WI38 (cell line): Measurements from ENCODE around the gene CD59.
"Not testable (repeated sequence)": the region's sequence is repeated elsewhere in the genome, so short reads cannot be mapped to it uniquely, and the experiment has no call there.

ENCODE experiments used
- H3K4me3 ChIP-seq: 2 replicates; pipeline ENCODE4 v1.5.1; 2011; ENCODE audit warnings: low read depth, mild to moderate bottlenecking, control low read depth, low read length
- TF ChIP-seq, protein P1 (sequence below): IDR thresholded peaks from 2 replicates; pipeline ENCODE4 v1.5.1; 2012; ENCODE audit warnings: low read depth, mild to moderate bottlenecking, control low read depth, low read length

The CD59 gene

GRCh38 chr11:33713151-33713855 lies 22.9 kb downstream of the CD59 start:
- TF ChIP-seq, protein P1, sequence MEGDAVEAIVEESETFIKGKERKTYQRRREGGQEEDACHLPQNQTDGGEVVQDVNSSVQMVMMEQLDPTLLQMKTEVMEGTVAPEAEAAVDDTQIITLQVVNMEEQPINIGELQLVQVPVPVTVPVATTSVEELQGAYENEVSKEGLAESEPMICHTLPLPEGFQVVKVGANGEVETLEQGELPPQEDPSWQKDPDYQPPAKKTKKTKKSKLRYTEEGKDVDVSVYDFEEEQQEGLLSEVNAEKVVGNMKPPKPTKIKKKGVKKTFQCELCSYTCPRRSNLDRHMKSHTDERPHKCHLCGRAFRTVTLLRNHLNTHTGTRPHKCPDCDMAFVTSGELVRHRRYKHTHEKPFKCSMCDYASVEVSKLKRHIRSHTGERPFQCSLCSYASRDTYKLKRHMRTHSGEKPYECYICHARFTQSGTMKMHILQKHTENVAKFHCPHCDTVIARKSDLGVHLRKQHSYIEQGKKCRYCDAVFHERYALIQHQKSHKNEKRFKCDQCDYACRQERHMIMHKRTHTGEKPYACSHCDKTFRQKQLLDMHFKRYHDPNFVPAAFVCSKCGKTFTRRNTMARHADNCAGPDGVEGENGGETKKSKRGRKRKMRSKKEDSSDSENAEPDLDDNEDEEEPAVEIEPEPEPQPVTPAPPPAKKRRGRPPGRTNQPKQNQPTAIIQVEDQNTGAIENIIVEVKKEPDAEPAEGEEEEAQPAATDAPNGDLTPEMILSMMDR: no peak
- H3K4me3 ChIP-seq: no peak overlapping the region

GRCh38 chr11:33712436-33712835 lies 23.8 kb downstream of the CD59 start:
- TF ChIP-seq, protein P1: no peak
- no peak overlapping the region for H3K4me3 ChIP-seq

DNA sequence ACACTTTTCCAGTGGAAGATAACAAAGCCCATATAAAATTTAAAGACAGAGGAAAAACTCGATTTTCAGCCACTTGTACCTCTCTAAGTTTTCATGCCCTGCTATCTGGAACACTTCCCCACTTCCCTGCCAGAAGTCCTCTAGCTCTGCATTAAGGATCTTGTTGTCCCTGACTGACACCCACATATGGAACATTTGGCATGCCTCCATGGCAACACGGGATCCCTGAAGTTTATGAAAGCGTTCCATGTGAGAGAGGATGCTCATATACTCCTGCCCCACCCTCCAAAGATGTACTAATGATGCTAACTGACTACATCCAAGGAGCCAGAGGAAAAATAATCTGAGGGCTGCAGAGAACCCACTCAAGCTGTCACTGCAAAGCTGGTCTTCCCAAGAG lies 26.8 kb downstream of the CD59 start:
- no peak overlapping the region for H3K4me3 ChIP-seq
- TF ChIP-seq, protein P1: no peak

DNA sequence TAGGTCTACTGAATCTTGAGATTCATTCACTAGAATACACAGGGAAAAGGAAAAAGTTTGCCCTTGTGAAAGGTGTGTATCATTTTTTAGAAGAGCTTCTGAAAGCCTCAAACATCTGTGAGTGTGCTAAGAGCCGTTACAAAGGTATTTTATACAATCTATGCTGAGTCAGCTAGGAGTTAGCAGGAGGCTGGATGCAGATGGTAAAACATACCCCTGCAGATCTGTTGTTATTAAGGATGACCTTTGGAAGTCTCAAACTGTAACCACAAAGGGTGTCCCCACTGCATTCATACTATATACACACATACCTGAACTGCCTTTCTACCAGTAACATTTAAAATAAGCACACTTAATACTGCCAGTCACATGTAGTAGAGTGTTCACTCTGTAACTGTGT lies 27.2 kb downstream of the CD59 start:
- TF ChIP-seq, protein P1: no peak
- H3K4me3 ChIP-seq: no peak overlapping the region

DNA sequence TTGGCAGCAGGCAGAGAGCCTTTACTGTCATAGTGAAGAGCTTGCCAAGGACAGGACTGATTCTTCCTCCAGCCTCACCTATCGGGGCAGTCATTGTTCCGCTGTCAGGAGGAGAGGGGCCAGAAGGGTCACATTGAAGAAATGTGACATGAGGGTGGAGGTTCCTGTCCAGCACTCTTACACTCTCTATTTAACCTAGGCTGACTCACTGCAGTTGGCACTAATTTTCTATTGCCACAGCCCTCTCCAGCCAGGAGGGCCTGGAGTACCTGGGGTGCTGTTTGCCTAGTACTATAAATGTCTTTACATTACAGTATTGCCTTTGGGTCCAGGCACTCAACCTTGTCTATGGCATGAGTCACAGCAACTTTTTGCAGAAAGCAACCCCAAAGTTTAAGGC lies 28.4 kb downstream of the CD59 start:
- not testable (repeated sequence) for H3K4me3 ChIP-seq

GRCh38 chr11:33706966-33707365 lies 29.3 kb downstream of the CD59 start:
- TF ChIP-seq, protein P1: no peak
- no peak overlapping the region for H3K4me3 ChIP-seq

DNA sequence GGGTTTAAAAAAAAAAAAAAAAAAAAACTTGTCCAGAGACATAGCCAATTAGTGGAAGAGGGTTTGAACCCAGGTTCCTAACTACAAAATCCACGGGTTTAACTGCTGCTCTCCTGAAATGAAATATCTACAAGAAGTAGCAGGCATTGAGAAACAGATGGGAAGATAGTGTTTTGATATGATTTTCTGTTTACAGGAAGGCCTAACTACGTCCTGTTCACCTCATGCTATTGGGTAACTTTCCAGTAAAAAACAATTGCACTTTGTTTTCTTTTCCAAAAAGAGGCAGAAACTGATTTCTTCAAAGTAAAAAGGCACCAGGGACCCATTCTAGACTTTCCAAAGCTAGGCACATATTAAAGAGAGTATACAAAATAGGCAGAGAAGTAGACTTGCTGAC lies 29.7 kb downstream of the CD59 start:
- no peak overlapping the region for H3K4me3 ChIP-seq
- TF ChIP-seq, protein P1: no peak
